Measurements from ENCODE around the gene KIAA0513. TPM values are rescaled to one million over a fixed set of nuclear protein-coding genes. Genes with fewer than 3 reads are reported as not detected.

KIAA0513 gene
- total and polyA plus RNA-seq, 2 of the 13 experiments (the other 11 are each of a cell fraction or from before 2014, with no cell fraction given), result 1.8 TPM

- no peak for TF ChIP-seq ZBTB2 (CRISPR knock-in tag; IDR thresholded peaks at IDR 0.05; ENCODE audit: low read depth)
- 0 out of 2 replicates have a peak, but pooled peaks have one; percentile 22 for TF ChIP-seq KDM5B (CRISPR knock-in tag; IDR thresholded peaks at IDR 0.05; ENCODE audit: borderline replicate concordance)
- no peak for TF ChIP-seq SNAPC2 (CRISPR knock-in tag; IDR thresholded peaks at IDR 0.05)
Observed at GRCh38 chr16:85126705-85127378, 99.2 kb downstream of the KIAA0513 start (continued).

- peaks cover 13 to 52% of the 10 kb centered on the region in 2 experiments; a peak in 4 of 5 replicates for H3K27me3 ChIP-seq (ENCODE audit: control insufficient read depth in 1 of 2, insufficient read depth in 2 of 2, low read length in 2 of 2)
- in situ Hi-C loops (cut with HindIII; ENCODE audit: extremely low pct_ligation_motif_present, low pct_unique_long_range_greater_than_20kb), result loop anchor here (10.0 kb wide), 1 partner anchor 97 kb away; no protein-coding TSS in a partner anchor
- H3K9ac ChIP-seq (ENCODE audit: insufficient read depth, low read depth, low read length), result no peak overlapping the region
- DNase-seq (ENCODE audit: low spot score), result no peak
- 52% methylated on average over 3 of the region's 3 CpGs for WGBS (ENCODE audit: low lambda C conversion rate)
- no peak for ATAC-seq
- H3K4me3 ChIP-seq (replicated peaks in 1 of 3; ENCODE audit: insufficient read depth in 1 of 3, low read depth in 2 of 3, low read length in 3 of 3), result no peak overlapping the region
- no peaks in the 10 kb centered on the region for H3K36me3 ChIP-seq (replicated peaks in 1 of 2; ENCODE audit: control insufficient read depth in 1 of 2, insufficient read depth in 2 of 2, low read length in 2 of 2)
- ChIA-PET POLR2A (interaction anchor here (1.4 to 2.9 kb wide), 3 partner anchors 9 to 33 kb away, joined by 3 to 20 read pairs (median 12); no protein-coding TSS in a partner anchor), CTCF (ENCODE audit: low intra/inter-chr PET ratio, low total read pairs) (no interaction called here)
- no peaks in the 10 kb centered on the region for H3K9me3 ChIP-seq (ENCODE audit: low read length)
- H4K20me1 ChIP-seq (ENCODE audit: insufficient read depth, low read length), result no peaks in the 10 kb centered on the region
- H3K4me2 ChIP-seq (ENCODE audit: low read depth, low read length), result no peak overlapping the region; the same call in 1 of the 2 replicates
- peaks cover 33% of the 10 kb centered on the region for H3K4me1 ChIP-seq (ENCODE audit: insufficient read depth, low read length)
- TF ChIP-seq ZMYM3 (CRISPR knock-in tag; IDR thresholded peaks at IDR 0.05) (peak; percentile 18; the same call in 1 of the 2 replicates), YEATS2 (CRISPR knock-in tag; IDR thresholded peaks at IDR 0.05; ENCODE audit: borderline replicate concordance) (no peak), ZBTB43 (CRISPR knock-in tag; conservative IDR thresholded peaks at IDR 0.05) (no peak)
- no peak for FAIRE-seq
- intact Hi-C loops (cut with micrococcal nuclease; ENCODE audit: unreplicated experiment), result no loop called here
- no peak overlapping the region for H2AFZ ChIP-seq (ENCODE audit: low read length)
- no peaks in the 10 kb centered on the region for H3K79me2 ChIP-seq (ENCODE audit: insufficient read depth, low read length)
- no peak overlapping the region for H3K27ac ChIP-seq (ENCODE audit: extremely low read length, insufficient read depth, low read length)
- BruUV-seq (replicated peaks), result no TSS peak
Observed at GRCh38 chr16:85127379-85127723, 99.8 kb downstream of the KIAA0513 start.

Measured in HepG2 (cell line).